Lower lobe of right lung (tissue), 2 donors: ENCODE results near the gene TWF2. TPM values are rescaled to one million over a fixed set of nuclear protein-coding genes. Genes with fewer than 3 reads are reported as not detected.

Experiments used
- ATAC-seq, 2 donors: fragments of 200-7000 bp; cut with Tn5 transposase; one replicate each; pipeline ENCODE4 v1.9.1; 2020 to 2022; ENCODE audit warnings: mild to moderate bottlenecking in 2 of 2, moderate library complexity in 2 of 2
- DNase-seq: peaks from one replicate; pipeline ENCODE4 v3.0.0-alpha.2; 2020
- H3K27ac ChIP-seq: fragments of 200-600 bp; one replicate; pipeline ENCODE4 v1.8.0; 2022
- H3K27me3 ChIP-seq: fragments of 200-600 bp; one replicate; pipeline ENCODE4 v1.8.0; 2022; ENCODE audit warnings: low read depth
- H3K36me3 ChIP-seq: fragments of 200-600 bp; one replicate; pipeline ENCODE4 v1.8.0; 2022; ENCODE audit warnings: mild to moderate bottlenecking
- H3K4me1 ChIP-seq: fragments of 200-600 bp; one replicate; pipeline ENCODE4 v1.8.0; 2022
- H3K4me3 ChIP-seq: fragments of 200-600 bp; one replicate; pipeline ENCODE4 v1.8.0; 2022; ENCODE audit warnings: mild to moderate bottlenecking
- H3K9me3 ChIP-seq: fragments of 200-600 bp; one replicate; pipeline ENCODE4 v1.8.0; 2022
- intact Hi-C: fragments of 100-400 bp; cut with DNase I; formaldehyde crosslinking; loops from one replicate; pipeline ENCODE4 v1.11.0; 2022
- total RNA-seq: library from RNA; stranded (reverse); fragmentation: NEBNext Ultra II Directional; extraction: Animal tissue kit (Norgen Biotek cat#: 25700); gene quantifications from one replicate; pipeline ENCODE4 v1.2.1, GENCODE V29; 2021
- TF ChIP-seq, protein P1 (sequence below): fragments of 200-600 bp; IDR thresholded peaks from one replicate; pipeline ENCODE4 v1.8.0; 2022; ENCODE audit warnings: antibody characterized with exemption, mild to moderate bottlenecking
- donor health status: DM: no; HTN: yes; CAD: no; lungs with severe emphysema.

TWF2 gene
- total RNA-seq, 1 donor from 2014 or later = 62.2 TPM

DNA sequence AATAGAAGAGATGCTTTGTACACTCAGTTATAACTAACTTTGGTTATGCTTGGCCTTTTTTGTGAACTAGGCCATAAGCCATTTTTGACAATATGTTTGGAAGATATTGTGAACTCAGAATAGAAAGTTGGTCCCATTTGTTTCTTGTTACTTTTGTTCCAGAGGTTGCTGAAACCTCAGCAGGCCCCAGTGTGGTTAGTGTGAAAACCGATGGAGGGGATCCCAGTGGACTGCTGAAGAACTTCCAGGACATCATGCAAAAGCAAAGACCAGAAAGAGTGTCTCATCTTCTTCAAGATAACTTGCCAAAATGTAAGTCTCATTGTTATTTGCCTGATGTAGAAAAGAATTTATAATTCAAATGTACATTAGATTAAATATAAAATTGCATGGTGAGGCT, 35.3 kb downstream of the TWF2 start:
- no peak overlapping the region for H3K4me3 ChIP-seq
- peaks cover 73% of the 10 kb centered on the region for H3K4me1 ChIP-seq
- intact Hi-C loops = no loop called here
- TF ChIP-seq, protein P1, sequence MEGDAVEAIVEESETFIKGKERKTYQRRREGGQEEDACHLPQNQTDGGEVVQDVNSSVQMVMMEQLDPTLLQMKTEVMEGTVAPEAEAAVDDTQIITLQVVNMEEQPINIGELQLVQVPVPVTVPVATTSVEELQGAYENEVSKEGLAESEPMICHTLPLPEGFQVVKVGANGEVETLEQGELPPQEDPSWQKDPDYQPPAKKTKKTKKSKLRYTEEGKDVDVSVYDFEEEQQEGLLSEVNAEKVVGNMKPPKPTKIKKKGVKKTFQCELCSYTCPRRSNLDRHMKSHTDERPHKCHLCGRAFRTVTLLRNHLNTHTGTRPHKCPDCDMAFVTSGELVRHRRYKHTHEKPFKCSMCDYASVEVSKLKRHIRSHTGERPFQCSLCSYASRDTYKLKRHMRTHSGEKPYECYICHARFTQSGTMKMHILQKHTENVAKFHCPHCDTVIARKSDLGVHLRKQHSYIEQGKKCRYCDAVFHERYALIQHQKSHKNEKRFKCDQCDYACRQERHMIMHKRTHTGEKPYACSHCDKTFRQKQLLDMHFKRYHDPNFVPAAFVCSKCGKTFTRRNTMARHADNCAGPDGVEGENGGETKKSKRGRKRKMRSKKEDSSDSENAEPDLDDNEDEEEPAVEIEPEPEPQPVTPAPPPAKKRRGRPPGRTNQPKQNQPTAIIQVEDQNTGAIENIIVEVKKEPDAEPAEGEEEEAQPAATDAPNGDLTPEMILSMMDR = no peak
- DNase-seq (no peak), ATAC-seq (no peak)
- no peaks in the 10 kb centered on the region for H3K9me3 ChIP-seq
- no peaks in the 10 kb centered on the region for H3K27me3 ChIP-seq
- H3K27ac ChIP-seq = no peak overlapping the region
- H3K36me3 ChIP-seq = peaks cover 92% of the 10 kb centered on the region

- intact Hi-C loops = no loop called here
- DNase-seq = no peak
- H3K9me3 ChIP-seq = no peaks in the 10 kb centered on the region
- peaks cover 80% of the 10 kb centered on the region for H3K36me3 ChIP-seq
- TF ChIP-seq, protein P1 = no peak
- peaks cover 78% of the 10 kb centered on the region for H3K4me1 ChIP-seq
- H3K4me3 ChIP-seq = no peak overlapping the region
- no peaks in the 10 kb centered on the region for H3K27me3 ChIP-seq
- H3K27ac ChIP-seq = peak overlapping the region; percentile 32
- no peak for ATAC-seq
Measured at GRCh38 chr3:52202384-52203077, 36.4 kb downstream of the TWF2 start.

DNA sequence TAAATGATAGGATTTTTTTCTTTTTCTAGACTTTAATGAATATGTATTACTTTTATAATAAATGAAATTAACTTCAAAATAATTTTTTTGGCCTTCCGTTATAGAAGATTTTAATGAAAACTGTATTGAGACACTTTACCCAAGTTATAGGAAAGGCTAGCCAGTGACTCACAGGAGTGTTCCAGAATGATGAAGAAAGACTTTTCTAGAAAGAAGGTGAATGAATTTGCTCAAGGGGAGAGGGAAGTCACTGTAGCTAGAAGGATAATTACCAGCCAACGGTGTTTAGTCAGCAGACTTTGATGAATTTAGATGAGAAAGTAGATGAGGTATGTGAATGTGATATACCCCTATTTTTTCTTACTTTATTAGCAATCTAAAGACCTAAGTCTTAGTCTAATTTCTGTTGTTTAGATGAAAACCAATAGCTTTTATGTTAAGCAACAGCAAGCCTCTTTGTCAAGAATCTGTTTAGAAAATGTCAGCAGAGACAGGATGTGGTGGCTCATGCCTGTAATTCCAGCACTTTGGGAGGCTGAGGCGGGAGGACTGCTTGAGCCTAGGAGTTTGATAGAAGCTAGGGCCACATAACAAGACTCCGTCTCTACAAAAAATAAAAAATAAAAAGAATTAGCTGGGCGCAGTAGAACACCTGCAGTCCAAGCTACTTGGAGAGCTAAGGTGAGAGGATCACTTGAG, 37.8 kb downstream of the TWF2 start:
- DNase-seq = no peak
- TF ChIP-seq, protein P1 = no peak
- peak overlapping the region; percentile 32 for H3K27ac ChIP-seq

DNA sequence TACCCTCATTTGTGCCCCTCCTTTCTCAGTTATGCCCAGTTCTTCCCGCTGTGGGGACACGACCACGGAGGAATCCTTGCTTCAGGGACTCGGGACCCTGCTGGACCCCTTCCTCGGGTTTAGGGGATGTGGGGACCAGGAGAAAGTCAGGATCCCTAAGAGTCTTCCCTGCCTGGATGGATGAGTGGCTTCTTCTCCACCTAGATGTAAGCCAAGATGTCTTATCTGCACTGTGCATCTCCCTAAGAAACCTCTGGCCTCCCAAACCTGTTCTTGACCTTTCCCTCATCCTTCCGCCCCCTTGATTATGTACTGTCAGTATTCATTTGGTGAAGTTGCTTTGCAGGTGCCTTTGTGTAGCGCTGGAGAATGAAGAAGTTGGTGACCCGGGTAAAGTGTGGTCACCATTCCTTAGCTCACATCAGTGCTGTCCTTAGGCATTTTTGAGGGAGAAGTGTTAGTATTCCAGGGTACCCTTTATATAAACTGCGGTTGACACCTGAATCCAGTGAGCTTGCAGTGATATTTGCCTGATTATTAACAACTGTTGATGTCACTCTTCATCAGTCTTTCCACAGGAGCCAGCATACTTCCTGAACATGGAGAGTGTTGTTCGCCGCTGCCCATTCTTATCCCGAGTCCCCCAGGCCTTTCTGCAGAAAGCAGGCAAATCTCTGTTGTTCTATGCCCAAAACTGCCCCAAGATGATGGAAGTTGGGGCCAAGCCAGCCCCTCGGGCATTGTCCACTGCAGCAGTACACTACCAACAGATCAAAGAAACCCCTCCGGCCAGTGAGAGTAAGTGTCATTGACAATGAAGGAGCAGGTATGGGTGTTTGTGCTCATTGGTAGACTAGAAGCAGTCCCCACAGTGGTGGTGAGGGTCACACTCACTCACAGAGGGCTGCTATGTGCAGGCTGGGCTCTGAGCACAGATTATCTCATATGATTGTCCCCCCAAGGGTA, 40.0 kb downstream of the TWF2 start:
- H3K27ac ChIP-seq = peak overlapping the region; percentile 91
- peaks cover 91% of the 10 kb centered on the region for H3K4me1 ChIP-seq
- no peak for ATAC-seq
- intact Hi-C loops = no loop called here
- peaks cover 44% of the 10 kb centered on the region for H3K36me3 ChIP-seq
- H3K4me3 ChIP-seq = peak overlapping the region; percentile 99
- no peaks in the 10 kb centered on the region for H3K9me3 ChIP-seq
- TF ChIP-seq, protein P1 = no peak
- DNase-seq = no peak
- H3K27me3 ChIP-seq = no peaks in the 10 kb centered on the region

More for the DNA sequence above, 37.8 kb downstream of the TWF2 start:
- no peaks in the 10 kb centered on the region for H3K9me3 ChIP-seq
- H3K27me3 ChIP-seq = no peaks in the 10 kb centered on the region
- peaks cover 88% of the 10 kb centered on the region for H3K4me1 ChIP-seq
- no peak for ATAC-seq
- intact Hi-C loops = no loop called here
- H3K4me3 ChIP-seq = no peak overlapping the region
- peaks cover 66% of the 10 kb centered on the region for H3K36me3 ChIP-seq

GRCh38 chr3:52197842-52198625, 40.9 kb downstream of the TWF2 start, which contains the start of gene ALAS1:
ALAS1 (plus strand) TSS chr3:52198160; CDS start chr3:52199242, 1,082 bp downstream.
- DNase-seq = peak; percentile 96
- peaks cover 35% of the 10 kb centered on the region for H3K36me3 ChIP-seq
- H3K27me3 ChIP-seq = no peaks in the 10 kb centered on the region
- no peaks in the 10 kb centered on the region for H3K9me3 ChIP-seq
- H3K4me1 ChIP-seq = peaks cover 84% of the 10 kb centered on the region
- peak within 1 kb of the TSS; percentile 91 for H3K27ac ChIP-seq
- intact Hi-C loops = no loop called here
- TF ChIP-seq, protein P1 = peak; percentile 18
- ATAC-seq = peak; percentile 88 to 90
- peak within 1 kb of the TSS; percentile 99 for H3K4me3 ChIP-seq
